ENCODE measurements around the gene LCN12.

Gene LCN12

DNA sequence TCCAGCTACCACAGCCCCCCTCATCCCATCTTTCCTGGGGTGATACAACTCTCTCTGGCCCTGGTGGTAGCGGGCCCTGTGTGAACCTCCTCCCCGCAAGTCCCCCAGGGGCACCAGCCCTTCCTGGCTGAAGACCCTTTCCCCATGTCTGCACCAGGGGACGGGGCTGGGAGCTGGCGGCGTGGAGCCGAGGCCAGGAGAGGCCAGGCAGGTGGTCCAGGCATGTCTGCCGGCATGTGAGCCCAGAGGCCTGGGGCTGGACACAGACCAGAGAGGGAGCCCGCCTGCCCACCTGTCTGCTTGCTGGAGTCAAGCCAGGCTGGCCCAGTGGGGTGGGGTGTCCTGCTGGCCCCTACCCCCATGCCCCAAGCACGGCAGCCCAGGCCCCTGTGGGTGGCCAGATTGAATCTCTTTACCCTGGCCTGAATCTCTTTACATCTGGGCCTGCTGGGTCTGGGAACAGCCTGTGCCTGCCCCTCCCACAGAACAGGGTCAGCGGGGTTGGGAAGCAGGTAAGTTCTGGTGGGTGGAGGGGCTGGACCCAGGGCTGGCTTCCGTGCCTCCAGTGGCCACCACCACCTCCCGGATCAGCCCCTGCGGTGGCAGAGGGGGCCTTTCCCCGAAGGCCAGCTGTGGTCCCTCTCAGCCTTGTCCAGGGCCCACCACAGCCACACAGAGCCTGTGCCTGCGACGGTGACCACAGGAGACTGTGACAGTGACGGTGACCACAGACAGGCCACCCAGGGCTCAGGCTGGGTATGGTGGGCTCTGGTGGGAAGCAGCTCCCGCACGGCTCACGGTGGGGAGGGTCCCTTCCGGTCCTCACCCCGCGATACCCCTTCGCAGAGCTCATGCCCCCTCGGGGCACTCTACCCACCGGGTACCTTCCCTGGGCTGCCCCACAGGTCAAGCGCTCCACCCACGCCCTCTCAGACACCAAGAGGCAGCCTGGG is 7.1 kb downstream of the LCN12 start:
- DNase-seq = no peak

DNA sequence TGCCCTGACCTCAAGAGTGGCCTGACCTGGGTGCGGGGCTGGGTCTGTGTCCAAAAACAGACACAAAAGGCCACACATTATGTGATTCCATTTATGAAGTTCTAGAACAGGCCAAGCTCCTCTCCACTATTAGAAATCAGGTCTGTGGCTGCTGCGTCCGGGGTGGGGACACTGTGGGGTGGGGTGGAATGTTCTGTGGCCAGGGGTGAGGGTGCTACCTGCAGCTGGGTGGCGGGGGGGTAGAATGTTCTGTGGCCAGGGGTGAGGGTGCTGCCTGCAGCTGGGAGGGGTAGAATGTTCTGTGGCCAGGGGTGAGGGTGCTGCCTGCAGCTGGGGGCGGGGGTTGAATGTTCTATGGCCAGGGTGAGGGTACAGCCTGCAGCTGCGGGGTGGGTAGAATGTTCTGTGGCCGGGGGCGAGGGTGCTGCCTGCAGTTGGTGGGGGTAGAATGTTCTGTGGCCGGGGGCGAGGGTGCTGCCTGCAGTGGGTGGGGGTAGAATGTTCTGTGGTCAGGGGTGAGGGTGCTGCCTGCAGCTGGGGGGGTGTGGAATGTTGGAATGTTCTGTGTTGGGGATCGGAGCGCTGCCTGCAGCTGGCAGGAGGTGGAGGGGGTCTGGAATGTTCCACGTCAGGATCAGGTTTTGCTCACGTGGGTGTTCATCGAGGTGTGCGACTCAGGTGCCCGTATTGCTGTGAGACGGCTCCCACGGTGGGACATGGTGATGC is 8.3 kb downstream of the LCN12 start:
- DNase-seq = no peak

GRCh38 chr9:136960938-136961275 is 8.8 kb downstream of the LCN12 start:
- DNase-seq = no peak

DNA sequence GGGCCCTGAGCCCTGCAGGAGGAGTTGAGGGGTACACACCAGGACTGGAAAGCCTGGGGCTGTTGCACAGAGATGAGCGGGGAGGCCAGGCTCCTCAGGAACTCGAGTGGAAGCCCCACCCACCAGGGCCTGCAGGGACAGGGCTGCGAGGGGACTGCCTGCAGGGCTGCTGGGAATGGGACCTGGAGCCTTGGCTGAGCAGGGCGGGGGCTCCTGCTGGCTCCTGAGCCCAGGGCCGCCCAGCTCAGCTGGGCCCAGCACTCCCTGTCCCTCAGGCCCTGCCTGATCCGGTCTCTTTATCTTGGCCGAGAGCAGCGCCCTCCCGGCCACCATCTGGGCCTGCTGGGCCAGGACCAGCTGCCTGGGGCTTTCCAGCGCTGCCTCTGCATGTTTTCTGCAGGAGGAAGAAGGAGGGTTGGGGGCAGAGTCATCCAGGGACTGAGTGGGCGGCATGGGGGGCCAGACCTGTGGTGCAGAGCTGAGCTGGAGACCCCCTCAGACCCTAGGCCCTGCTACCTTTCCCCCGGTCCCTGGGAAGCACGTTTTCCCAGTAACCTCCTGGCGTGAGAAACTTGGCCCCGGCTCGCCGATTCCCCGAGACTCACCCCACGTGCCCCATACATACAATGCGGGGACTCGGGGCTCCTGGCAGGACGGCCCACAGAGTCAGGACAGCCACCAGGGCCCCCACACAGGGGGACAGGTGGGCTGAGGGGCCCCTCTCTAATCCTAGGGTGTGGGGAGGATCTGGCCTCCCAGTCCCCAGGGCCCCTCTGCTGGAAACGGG is 9.4 kb downstream of the LCN12 start:
- DNase-seq = no peak

- no peak for DNase-seq
Measured at GRCh38 chr9:136962163-136962562, 10.1 kb downstream of the LCN12 start.

GRCh38 chr9:136962701-136963248 is 10.7 kb downstream of the LCN12 start:
- DNase-seq = no peak

GRCh38 chr9:136963341-136963740 is 11.3 kb downstream of the LCN12 start:
- no peak for DNase-seq

DNA sequence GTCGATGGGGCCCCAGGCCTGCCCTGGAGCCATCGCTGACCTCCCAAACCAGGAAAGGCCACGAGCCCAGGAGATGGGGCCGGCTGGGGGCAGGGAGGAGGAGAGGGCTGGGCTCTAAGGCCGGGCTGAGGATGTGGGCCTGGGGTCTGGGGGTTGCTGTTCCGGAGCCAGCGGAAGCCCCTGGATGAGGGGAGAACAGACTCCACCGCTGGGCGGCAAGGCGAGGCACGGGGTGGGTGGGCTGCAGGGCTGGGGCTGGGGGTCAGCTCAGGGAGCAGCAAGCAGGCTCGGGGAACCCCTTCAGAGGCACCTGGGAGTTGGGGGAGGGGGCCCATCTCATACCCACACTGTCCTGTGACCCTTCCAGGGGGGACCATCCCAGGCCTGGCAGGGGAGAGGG is 11.7 kb downstream of the LCN12 start:
- DNase-seq = no peak

DNA sequence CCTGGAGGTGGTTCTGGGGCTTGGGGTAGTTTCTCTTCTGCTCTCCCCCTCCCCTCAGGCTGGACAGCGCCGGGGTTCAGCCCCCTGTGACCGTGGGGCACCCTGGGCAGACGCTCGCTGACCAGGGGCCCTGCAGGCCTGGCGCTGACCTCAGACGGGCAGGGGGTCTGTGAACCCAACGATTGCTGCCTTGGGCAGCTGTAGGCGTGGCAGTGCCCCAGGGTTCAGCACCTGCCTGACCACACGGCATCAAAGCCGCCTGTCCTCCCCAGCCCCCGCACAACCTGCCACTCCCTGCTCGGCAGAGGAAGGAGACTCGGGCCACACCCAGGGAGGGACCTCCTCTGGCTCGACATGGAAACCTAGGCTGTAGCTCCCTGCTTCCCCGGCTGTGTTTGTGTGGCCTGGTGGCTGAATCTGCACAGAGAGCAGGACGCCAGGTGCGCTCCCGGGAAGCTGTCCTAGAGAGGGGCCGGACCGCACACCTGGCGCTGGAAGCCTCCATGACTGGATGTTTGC is 12.2 kb downstream of the LCN12 start:
- DNase-seq = no peak

- DNase-seq = no peak
Measured at GRCh38 chr9:136964833-136965422, 12.9 kb downstream of the LCN12 start.

GRCh38 chr9:136965771-136966484 is 13.9 kb downstream of the LCN12 start:
- no peak for DNase-seq

DNA sequence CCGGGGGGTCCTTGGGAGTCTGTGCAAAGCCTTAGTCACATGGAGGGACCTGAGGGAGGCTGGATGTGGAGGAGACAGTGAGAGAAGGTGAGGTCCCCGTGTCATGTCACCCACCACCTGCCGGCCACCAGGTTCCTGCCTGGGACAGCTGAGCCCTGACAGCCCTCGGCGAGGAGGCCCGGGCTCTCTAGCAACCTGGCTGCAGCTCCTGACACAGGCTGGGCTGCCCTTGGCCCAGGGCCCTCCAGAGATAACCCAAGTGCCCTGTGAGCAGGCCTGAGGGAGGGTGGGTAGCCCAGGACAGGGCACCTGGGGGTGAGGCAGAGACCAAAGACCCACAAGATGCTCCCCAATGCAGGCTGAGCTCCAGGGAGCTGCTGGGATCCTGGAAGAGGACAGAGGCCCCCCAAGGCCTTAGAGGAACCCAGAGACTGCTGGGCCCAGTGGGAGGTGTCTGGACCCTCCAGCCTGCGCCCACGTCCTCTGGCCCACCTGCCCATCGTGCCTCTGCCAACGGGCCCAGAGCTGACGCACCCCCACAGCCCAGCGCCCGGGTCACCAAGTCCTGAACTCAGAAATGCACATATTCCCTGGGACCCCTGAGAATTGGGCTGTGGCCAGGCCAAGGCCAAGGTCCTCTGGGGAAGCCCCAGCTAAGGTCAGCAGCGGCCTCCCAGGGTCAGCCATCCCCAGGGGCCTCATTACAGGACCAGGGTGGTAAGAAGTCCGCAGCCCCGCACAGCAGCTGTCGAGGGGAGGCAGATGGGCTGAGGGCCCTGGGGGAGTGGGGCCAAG is 16.5 kb downstream of the LCN12 start:
- no peak for DNase-seq

- DNase-seq = no peak
Measured at GRCh38 chr9:136969150-136969549, 17.1 kb downstream of the LCN12 start.

DNA sequence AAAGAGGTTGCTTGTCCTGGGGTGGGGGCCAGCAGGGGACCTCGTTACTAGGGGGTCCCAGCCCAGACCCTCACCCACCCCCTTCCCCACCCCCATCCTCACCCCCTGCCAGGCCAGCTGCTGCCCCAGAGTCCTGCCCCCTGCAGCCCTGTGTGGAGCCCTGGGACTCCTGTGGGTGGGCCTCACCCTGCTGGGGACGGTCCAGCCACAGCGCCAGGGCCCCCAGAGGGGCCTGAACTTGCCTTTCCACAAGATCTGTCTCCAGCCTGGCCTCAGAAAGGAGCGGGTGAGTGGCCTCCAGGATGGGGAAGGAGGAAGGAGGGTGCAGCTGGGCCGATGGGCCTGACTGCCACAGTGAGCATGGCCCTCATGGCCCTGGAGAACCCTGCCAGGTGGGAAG is 17.7 kb downstream of the LCN12 start:
- DNase-seq = no peak

DNA sequence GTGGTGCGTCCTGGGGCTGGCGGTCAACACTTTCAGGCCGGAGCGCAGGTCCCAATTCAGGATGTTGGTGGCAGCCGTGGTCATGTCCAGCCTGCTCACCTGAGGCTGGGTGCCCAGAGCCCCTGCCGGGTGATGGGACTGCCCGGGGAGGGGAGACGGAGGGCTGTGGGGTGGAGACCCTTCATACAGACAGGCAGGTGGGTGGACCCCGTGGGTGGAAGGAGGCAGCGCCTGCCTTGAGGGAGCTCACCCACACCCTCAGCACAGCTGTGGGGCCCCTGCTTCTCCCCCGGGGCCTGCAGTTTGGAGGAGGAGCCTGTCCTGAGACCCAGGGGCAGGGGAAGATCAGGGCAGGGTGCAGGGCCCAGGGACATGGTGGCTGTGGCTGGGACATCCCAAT is 18.3 kb downstream of the LCN12 start:
- DNase-seq = no peak

DNA sequence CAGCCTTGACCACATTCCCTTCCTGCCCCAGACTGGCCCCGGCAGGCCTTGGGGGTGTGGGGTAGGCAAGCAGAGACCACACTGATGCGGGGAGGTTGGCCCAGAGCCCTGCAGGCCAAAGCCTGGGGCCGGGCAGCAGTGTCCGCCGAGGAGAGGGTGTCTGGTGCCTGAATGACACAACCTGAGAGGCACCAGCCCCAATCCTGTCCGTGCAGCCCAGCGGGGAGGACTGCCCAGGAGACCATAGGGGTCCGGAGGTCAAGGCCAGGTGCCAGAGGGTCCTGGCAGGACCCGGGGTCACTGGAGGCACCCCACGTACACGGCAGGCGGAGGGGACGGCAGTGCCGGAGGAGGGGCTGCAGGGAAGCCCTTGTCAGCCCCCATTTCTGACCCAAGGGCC is 19.7 kb downstream of the LCN12 start:
- no peak for DNase-seq

GRCh38 chr9:136972335-136972734 is 20.3 kb downstream of the LCN12 start:
- no peak for DNase-seq

- no peak for DNase-seq
Measured at GRCh38 chr9:136972743-136973142, 20.7 kb downstream of the LCN12 start.

DNA sequence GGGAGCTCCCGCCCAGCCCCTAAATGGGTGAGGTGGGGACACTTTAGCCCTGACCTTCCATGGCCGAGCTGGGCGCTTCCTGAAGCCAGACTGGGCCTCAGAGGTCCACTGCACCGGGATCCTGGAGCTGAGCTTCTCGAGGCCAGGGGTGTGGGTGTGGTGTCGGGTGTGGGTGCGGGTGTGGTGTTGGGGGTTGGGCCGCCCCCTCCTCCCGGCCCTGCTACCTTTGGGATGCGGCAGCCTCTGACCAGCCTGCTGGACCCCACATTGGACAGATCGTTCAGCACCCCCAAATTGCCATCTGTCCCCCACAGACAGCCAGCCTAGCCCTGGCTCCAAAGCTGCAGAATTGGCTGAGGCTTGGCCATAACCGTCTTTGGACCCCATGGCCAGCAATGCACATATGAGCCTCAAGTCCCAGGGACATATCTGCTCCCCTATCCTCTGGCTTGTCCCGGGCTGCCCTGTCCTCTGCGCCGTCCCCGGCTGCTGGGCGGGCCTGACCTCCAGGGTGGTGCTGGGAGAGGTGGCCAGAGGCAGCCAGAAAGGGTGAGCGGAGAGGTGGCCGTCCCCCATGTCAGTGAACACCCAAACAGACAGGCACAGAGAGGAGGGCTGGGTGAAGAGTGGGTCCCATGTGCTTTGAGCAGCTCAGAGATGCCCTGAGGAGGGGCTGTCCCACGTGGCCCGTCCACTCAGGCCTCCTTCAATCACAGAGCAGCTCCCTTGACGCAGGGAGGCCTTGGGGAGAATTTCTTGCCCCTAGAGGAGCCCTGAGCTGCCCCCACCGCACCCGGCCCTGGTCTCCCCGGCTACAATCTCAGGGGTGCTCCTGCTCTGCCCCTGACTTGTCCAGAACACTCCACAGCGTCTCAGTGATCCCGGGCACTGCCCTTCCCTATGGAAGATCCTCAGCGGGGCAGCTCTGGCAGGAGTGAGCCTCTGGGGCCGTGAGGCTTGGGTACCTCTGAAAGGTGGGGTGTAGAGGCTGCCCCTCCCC is 21.8 kb downstream of the LCN12 start:
- DNase-seq = no peak

All from fibroblast of skin of right quadriceps (primary cell).